Measurements from ENCODE around the gene TMEM247. TPM values are rescaled to one million over a fixed set of nuclear protein-coding genes. Genes with fewer than 3 reads are reported as not detected.

TMEM247 gene
- total RNA-seq, 1 experiment from 2014 or later = not detected

GRCh38 chr2:46487667-46488335, 8.4 kb downstream of the TMEM247 start:
- no peaks in the 10 kb centered on the region for H3K9me3 ChIP-seq (ENCODE audit: low read depth, low read length, poor library complexity, severe bottlenecking)
- H3K27ac ChIP-seq (ENCODE audit: low read depth, low read length, poor library complexity, severe bottlenecking) = no peak overlapping the region
- intact Hi-C loops (cut with micrococcal nuclease; ENCODE audit: unreplicated experiment) = no loop called here
- peaks cover 16% of the 10 kb centered on the region for H3K27me3 ChIP-seq (replicated peaks; ENCODE audit: insufficient read depth, low read depth, low read length, poor library complexity)
- CTCF ChIA-PET = no interaction called here
- no peak overlapping the region for H3K4me3 ChIP-seq (ENCODE audit: low read depth, low read length, poor library complexity, severe bottlenecking)
- H3K4me1 ChIP-seq (ENCODE audit: insufficient read depth, low read length, poor library complexity, severe bottlenecking) = peaks cover 6% of the 10 kb centered on the region
- no peak for DNase-seq (ENCODE audit: low spot score)
- BruUV-seq (replicated peaks) = no TSS peak
- TF ChIP-seq CTCF (conservative IDR thresholded peaks at IDR 0.05; ENCODE audit: low read depth, low read length) (no peak), EZH2 (IDR thresholded peaks at IDR 0.05; ENCODE audit: borderline replicate concordance, low read depth, low read length, poor library complexity, severe bottlenecking) (no peak)
- H3K36me3 ChIP-seq (ENCODE audit: insufficient read depth, low read length, poor library complexity, severe bottlenecking) = no peaks in the 10 kb centered on the region
- POLR2A ChIA-PET (ENCODE audit: low non-redundant PET) = no interaction called here

- Histone ChIP-seq H3K27me3 (replicated peaks; ENCODE audit: insufficient read depth, low read depth, low read length, poor library complexity) (peaks cover 12% of the 10 kb centered on the region), H3K36me3 (ENCODE audit: insufficient read depth, low read length, poor library complexity, severe bottlenecking) (no peaks in the 10 kb centered on the region), H3K9me3 (ENCODE audit: low read depth, low read length, poor library complexity, severe bottlenecking) (no peaks in the 10 kb centered on the region), H3K4me1 (ENCODE audit: insufficient read depth, low read length, poor library complexity, severe bottlenecking) (peaks cover 6% of the 10 kb centered on the region), H3K27ac (ENCODE audit: low read depth, low read length, poor library complexity, severe bottlenecking) (no peak overlapping the region), H3K4me3 (ENCODE audit: low read depth, low read length, poor library complexity, severe bottlenecking) (no peak overlapping the region)
- POLR2A ChIA-PET (ENCODE audit: low non-redundant PET) = no interaction called here
- no TSS peak for BruUV-seq (replicated peaks)
- TF ChIP-seq EZH2 (IDR thresholded peaks at IDR 0.05; ENCODE audit: borderline replicate concordance, low read depth, low read length, poor library complexity, severe bottlenecking) (no peak), CTCF (conservative IDR thresholded peaks at IDR 0.05; ENCODE audit: low read depth, low read length) (no peak)
- no peak for DNase-seq (ENCODE audit: low spot score)
- CTCF ChIA-PET = no interaction called here
- intact Hi-C loops (cut with micrococcal nuclease; ENCODE audit: unreplicated experiment) = no loop called here
Measured at GRCh38 chr2:46488389-46488788, 9.0 kb downstream of the TMEM247 start.

- Histone ChIP-seq H3K4me3 (ENCODE audit: low read depth, low read length, poor library complexity, severe bottlenecking) (no peak overlapping the region), H3K4me1 (ENCODE audit: insufficient read depth, low read length, poor library complexity, severe bottlenecking) (peaks cover 6% of the 10 kb centered on the region), H3K36me3 (ENCODE audit: insufficient read depth, low read length, poor library complexity, severe bottlenecking) (no peaks in the 10 kb centered on the region), H3K27me3 (replicated peaks; ENCODE audit: insufficient read depth, low read depth, low read length, poor library complexity) (peaks cover 12% of the 10 kb centered on the region), H3K27ac (ENCODE audit: low read depth, low read length, poor library complexity, severe bottlenecking) (no peak overlapping the region), H3K9me3 (ENCODE audit: low read depth, low read length, poor library complexity, severe bottlenecking) (no peaks in the 10 kb centered on the region)
- TF ChIP-seq CTCF (conservative IDR thresholded peaks at IDR 0.05; ENCODE audit: low read depth, low read length) (no peak), EZH2 (IDR thresholded peaks at IDR 0.05; ENCODE audit: borderline replicate concordance, low read depth, low read length, poor library complexity, severe bottlenecking) (no peak)
- no TSS peak for BruUV-seq (replicated peaks)
- CTCF ChIA-PET = no interaction called here
- no peak for DNase-seq (ENCODE audit: low spot score)
- POLR2A ChIA-PET (ENCODE audit: low non-redundant PET) = interaction anchor here (0.6 kb wide), 1 partner anchor 126 kb away, joined by 3 read pairs; no protein-coding TSS in a partner anchor
- intact Hi-C loops (cut with micrococcal nuclease; ENCODE audit: unreplicated experiment) = no loop called here
Measured at GRCh38 chr2:46489423-46490174, 10.2 kb downstream of the TMEM247 start.

Data from A673 (cell line).